Measurements from ENCODE around the gene ROS1.

DNA sequence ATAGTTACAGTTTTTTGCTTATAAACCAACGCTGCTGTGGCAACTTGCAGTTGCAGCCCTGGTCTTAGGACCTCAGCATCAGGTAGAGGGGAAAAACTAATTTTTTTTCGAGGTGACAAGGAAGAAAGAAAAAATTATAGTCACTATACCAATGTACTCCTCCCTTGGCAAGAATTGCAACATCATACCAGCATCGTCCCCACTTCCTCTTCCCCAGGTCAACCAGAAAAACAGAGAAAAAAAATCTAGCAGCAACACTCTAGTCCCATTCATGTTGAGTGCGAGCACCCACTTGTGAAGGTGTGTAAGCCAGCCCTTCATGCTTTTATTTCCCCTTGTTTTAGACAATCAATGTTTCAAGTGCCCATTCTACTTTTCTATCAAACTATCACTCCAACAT is 43.6 kb upstream of the ROS1 start:
- no peak for TF ChIP-seq POLR2A (IDR thresholded peaks at IDR 0.05; ENCODE audit: low read depth)
- no peak for TF ChIP-seq CTCF (IDR thresholded peaks at IDR 0.05)
- no peak for TF ChIP-seq EP300 (IDR thresholded peaks at IDR 0.05)
- no peak for TF ChIP-seq POLR2AphosphoS5 (IDR thresholded peaks at IDR 0.05)
